Ecto neural progenitor cell (in vitro differentiated cells): ENCODE data around the gene ODAD3.
"Not testable (repeated sequence)": the region's sequence is repeated elsewhere in the genome, so short reads cannot be mapped to it uniquely, and the experiment has no call there.

Experiments used
- DNase-seq: peaks from one replicate; pipeline ENCODE4 v3.0.0-alpha.2; 2018; ENCODE audit warnings: low spot score

Gene ODAD3

GRCh38 chr19:11435057-11435832 is at the start of gene ODAD3, which contains the start of gene PRKCSH:
ODAD3 (minus strand) TSS chr19:11435121; CDS start chr19:11435016, 105 bp downstream.
PRKCSH (plus strand) TSS chr19:11435635; CDS start chr19:11436118, 483 bp downstream.
- peak; percentile 99 for DNase-seq

GRCh38 chr19:11483366-11484111 is 48.6 kb upstream of the ODAD3 start:
- peak; percentile 41 for DNase-seq

GRCh38 chr19:11482384-11483050 is 47.6 kb upstream of the ODAD3 start:
- peak; percentile 86 for DNase-seq

- DNase-seq, result peak; percentile 89
Measured at GRCh38 chr19:11481534-11482383, 46.8 kb upstream of the ODAD3 start.

- peak; percentile 50 for DNase-seq
Measured at GRCh38 chr19:11480715-11481533, 46.0 kb upstream of the ODAD3 start, which contains the start of gene ELAVL3. ELAVL3 (minus strand) TSS chr19:11481046; CDS start chr19:11480608, 438 bp downstream.

- DNase-seq, result peak; percentile 45
Measured at GRCh38 chr19:11479898-11480714, 45.2 kb upstream of the ODAD3 start.

- peak; percentile 86 for DNase-seq
Measured at GRCh38 chr19:11479090-11479897, 44.4 kb upstream of the ODAD3 start.

GRCh38 chr19:11478167-11479089 is 43.5 kb upstream of the ODAD3 start:
- peak; percentile 41 for DNase-seq

- DNase-seq, result no peak
Measured at GRCh38 chr19:11475861-11476260, 40.9 kb upstream of the ODAD3 start.

- DNase-seq, result not testable (repeated sequence)
Measured at GRCh38 chr19:11475343-11475742, 40.4 kb upstream of the ODAD3 start.

GRCh38 chr19:11473725-11474124 is 38.8 kb upstream of the ODAD3 start:
- no peak for DNase-seq

GRCh38 chr19:11468266-11468845 is 33.4 kb upstream of the ODAD3 start:
- not testable (repeated sequence) for DNase-seq

GRCh38 chr19:11465600-11465999 is 30.7 kb upstream of the ODAD3 start:
- peak; percentile 53 for DNase-seq

- DNase-seq, result peak; percentile 34
Measured at GRCh38 chr19:11464333-11465265, 29.7 kb upstream of the ODAD3 start.

- DNase-seq, result peak; percentile 49
Measured at GRCh38 chr19:11463391-11463790, 28.5 kb upstream of the ODAD3 start.

GRCh38 chr19:11461453-11461852 is 26.5 kb upstream of the ODAD3 start:
- no peak for DNase-seq
